Activated CD4-positive, alpha-beta T cell treated with anti-CD3 and anti-CD28 coated beads, Interleukin-2, amount 10 ng/mL, durations not matched to agents 24 days and 14 days (primary cell): ENCODE data around the gene FGGY. TPM values are rescaled to one million over a fixed set of nuclear protein-coding genes. Genes with fewer than 3 reads are reported as not detected.
A peak's percentile ranks its signal among the peaks of the same experiment; 100 is the strongest.

Experiments used
- DNase-seq: peaks from one replicate; pipeline ENCODE4 v3.0.0; 2022
- H3K27ac Mint-ChIP-seq: one replicate; pipeline ENCODE4 v1.8.0; 2022; ENCODE audit warnings: mild to moderate bottlenecking, mixed read lengths
- H3K27me3 Mint-ChIP-seq: one replicate; pipeline ENCODE4 v1.8.0; 2022; ENCODE audit warnings: mixed read lengths
- H3K36me3 Mint-ChIP-seq: one replicate; pipeline ENCODE4 v1.8.0; 2022; ENCODE audit warnings: low read depth, mild to moderate bottlenecking, mixed read lengths
- H3K4me1 Mint-ChIP-seq: one replicate; pipeline ENCODE4 v1.8.0; 2021; ENCODE audit warnings: mixed read lengths
- H3K4me3 Mint-ChIP-seq: one replicate; pipeline ENCODE4 v1.8.0; 2022; ENCODE audit warnings: mild to moderate bottlenecking, moderate library complexity, mixed read lengths
- H3K9me3 Mint-ChIP-seq: one replicate; pipeline ENCODE4 v1.8.0; 2021; ENCODE audit warnings: mixed read lengths
- intact Hi-C: fragments of 100-400 bp; cut with micrococcal nuclease; formaldehyde crosslinking; loops from one replicate; pipeline ENCODE4 v1.15.1; 2023
- total RNA-seq: library from RNA; stranded (reverse); gene quantifications from 2 replicates; pipeline ENCODE4 v1.2.3, GENCODE V29; 2022

FGGY gene
- total RNA-seq, 1 donor from 2014 or later: 8.1 TPM

- H3K27ac Mint-ChIP-seq: peak overlapping the region; percentile 38
- intact Hi-C loops: loop anchor here (1.0 to 10.0 kb wide), 10 partner anchors 45 to 886 kb away; partner anchors contain the start of genes FGGY, JUN and OMA1
- H3K27me3 Mint-ChIP-seq: no peaks in the 10 kb centered on the region
- no peaks in the 10 kb centered on the region for H3K36me3 Mint-ChIP-seq
- peaks cover 9% of the 10 kb centered on the region for H3K9me3 Mint-ChIP-seq
- peaks cover 34% of the 10 kb centered on the region for H3K4me1 Mint-ChIP-seq
- no peak overlapping the region for H3K4me3 Mint-ChIP-seq
- DNase-seq: peak; percentile 53
Observed at GRCh38 chr1:59432531-59433439, 135.9 kb downstream of the FGGY start.

- Mint-ChIP-seq H3K9me3 (peaks cover 9% of the 10 kb centered on the region), H3K27ac (peak overlapping the region; percentile 10), H3K4me1 (peaks cover 38% of the 10 kb centered on the region), H3K27me3 (no peaks in the 10 kb centered on the region), H3K4me3 (no peak overlapping the region), H3K36me3 (no peaks in the 10 kb centered on the region)
- peak; percentile 48 for DNase-seq
- intact Hi-C loops: loop anchor here (2.0 to 10.0 kb wide), 5 partner anchors 139 to 649 kb away; partner anchors contain the start of genes FGGY and JUN
Observed at GRCh38 chr1:59433440-59433813, 136.5 kb downstream of the FGGY start.

DNA sequence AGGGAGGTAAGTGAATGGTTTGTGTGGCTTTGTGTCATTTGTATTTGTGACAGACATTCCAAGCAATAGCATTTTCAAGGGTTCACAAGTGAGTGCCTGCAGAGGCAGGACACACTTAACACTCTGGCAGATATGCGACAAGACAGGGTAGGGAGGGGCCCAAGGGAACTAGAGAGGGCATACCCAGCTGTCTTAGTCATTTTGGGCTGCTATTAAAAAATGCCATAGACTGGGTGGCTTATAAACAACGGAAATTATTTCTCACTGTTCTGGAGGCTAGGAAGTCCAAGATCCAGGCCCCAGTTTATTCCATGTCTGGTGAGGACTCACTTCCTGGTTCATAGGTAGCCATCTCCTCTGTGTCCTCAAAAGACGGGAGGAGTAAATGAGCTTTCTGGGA is 137.4 kb downstream of the FGGY start:
- Mint-ChIP-seq H3K36me3 (no peaks in the 10 kb centered on the region), H3K27me3 (no peaks in the 10 kb centered on the region), H3K4me1 (peaks cover 38% of the 10 kb centered on the region), H3K27ac (no peak overlapping the region), H3K9me3 (peaks cover 9% of the 10 kb centered on the region), H3K4me3 (no peak overlapping the region)
- peak; percentile 47 for DNase-seq
- intact Hi-C loops: loop anchor here (10.0 kb wide), 2 partner anchors 140 to 290 kb away; partner anchors contain the start of gene FGGY

DNA sequence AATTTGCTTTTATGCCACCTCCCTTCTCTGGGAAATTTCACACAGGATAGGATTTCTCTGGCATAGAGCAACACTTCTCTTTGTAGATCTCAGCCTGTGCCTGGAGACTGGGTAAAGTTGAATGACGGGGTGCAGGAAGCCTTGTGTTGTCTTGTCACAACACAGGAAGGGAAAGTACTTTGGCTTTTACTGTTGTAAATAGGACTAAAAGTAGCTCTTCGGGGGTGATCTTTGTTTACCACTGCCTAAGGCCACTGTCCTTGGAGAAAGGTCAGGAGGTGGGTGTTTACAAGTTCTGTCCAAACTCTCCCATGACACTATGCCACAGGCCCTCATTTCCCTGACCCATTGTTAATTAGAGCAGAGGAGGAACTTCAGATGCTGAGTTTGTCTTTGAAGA is 139.7 kb downstream of the FGGY start:
- H3K9me3 Mint-ChIP-seq: peaks cover 3% of the 10 kb centered on the region
- peaks cover 36% of the 10 kb centered on the region for H3K4me1 Mint-ChIP-seq
- intact Hi-C loops: loop anchor here (10.0 kb wide), 2 partner anchors 142 to 292 kb away; partner anchors contain the start of gene FGGY
- DNase-seq: no peak
- no peaks in the 10 kb centered on the region for H3K27me3 Mint-ChIP-seq
- no peak overlapping the region for H3K27ac Mint-ChIP-seq
- no peaks in the 10 kb centered on the region for H3K36me3 Mint-ChIP-seq
- no peak overlapping the region for H3K4me3 Mint-ChIP-seq

- DNase-seq: no peak
- no peak overlapping the region for H3K27ac Mint-ChIP-seq
- H3K4me3 Mint-ChIP-seq: no peak overlapping the region
- H3K4me1 Mint-ChIP-seq: peaks cover 25% of the 10 kb centered on the region
- intact Hi-C loops: loop anchor here (10.0 kb wide), 2 partner anchors 143 to 293 kb away; partner anchors contain the start of gene FGGY
- peaks cover 3% of the 10 kb centered on the region for H3K9me3 Mint-ChIP-seq
- H3K27me3 Mint-ChIP-seq: no peaks in the 10 kb centered on the region
- H3K36me3 Mint-ChIP-seq: no peaks in the 10 kb centered on the region
Observed at GRCh38 chr1:59438058-59438560, 141.2 kb downstream of the FGGY start.

GRCh38 chr1:59442492-59442891 is 145.6 kb downstream of the FGGY start:
- intact Hi-C loops: no loop called here
- peak overlapping the region; percentile 4 for H3K27ac Mint-ChIP-seq

DNA sequence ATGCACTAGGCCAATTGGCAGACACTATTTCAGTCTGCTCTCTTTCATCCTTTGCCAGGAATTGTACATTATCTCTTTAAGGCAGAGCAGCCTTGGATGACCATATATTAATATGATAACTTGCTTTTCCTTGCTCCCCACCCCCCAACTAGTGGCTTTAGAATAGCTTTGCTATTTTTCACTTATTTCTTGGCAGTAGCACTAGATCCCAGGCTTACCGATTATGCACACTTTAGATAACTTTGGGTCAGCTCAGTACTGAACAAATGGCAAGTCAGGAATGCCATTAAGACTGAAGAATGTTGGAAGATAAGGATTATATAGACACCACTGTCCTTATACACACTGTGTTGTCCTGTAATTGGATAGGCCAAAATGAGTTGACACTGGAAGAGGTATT is 146.4 kb downstream of the FGGY start:
- intact Hi-C loops: no loop called here
- peaks cover 6% of the 10 kb centered on the region for H3K4me1 Mint-ChIP-seq
- H3K4me3 Mint-ChIP-seq: no peak overlapping the region
- no peak overlapping the region for H3K27ac Mint-ChIP-seq
- no peaks in the 10 kb centered on the region for H3K36me3 Mint-ChIP-seq
- DNase-seq: no peak
- H3K27me3 Mint-ChIP-seq: no peaks in the 10 kb centered on the region
- H3K9me3 Mint-ChIP-seq: no peaks in the 10 kb centered on the region

More at GRCh38 chr1:59442492-59442891, 145.6 kb downstream of the FGGY start:
- no peaks in the 10 kb centered on the region for H3K9me3 Mint-ChIP-seq
- H3K27me3 Mint-ChIP-seq: no peaks in the 10 kb centered on the region
- peaks cover 9% of the 10 kb centered on the region for H3K4me1 Mint-ChIP-seq
- no peaks in the 10 kb centered on the region for H3K36me3 Mint-ChIP-seq
- H3K4me3 Mint-ChIP-seq: no peak overlapping the region
- DNase-seq: no peak

- Mint-ChIP-seq H3K9me3 (no peaks in the 10 kb centered on the region), H3K4me3 (no peak overlapping the region), H3K27ac (no peak overlapping the region), H3K27me3 (no peaks in the 10 kb centered on the region), H3K4me1 (peaks cover 4% of the 10 kb centered on the region), H3K36me3 (no peaks in the 10 kb centered on the region)
- DNase-seq: no peak
- intact Hi-C loops: no loop called here
Observed at GRCh38 chr1:59444520-59444919, 147.6 kb downstream of the FGGY start.

GRCh38 chr1:59445040-59445439 is 148.1 kb downstream of the FGGY start:
- Mint-ChIP-seq H3K4me3 (no peak overlapping the region), H3K36me3 (no peaks in the 10 kb centered on the region), H3K4me1 (peaks cover 4% of the 10 kb centered on the region), H3K27ac (no peak overlapping the region), H3K9me3 (no peaks in the 10 kb centered on the region), H3K27me3 (no peaks in the 10 kb centered on the region)
- intact Hi-C loops: no loop called here
- DNase-seq: no peak

- no peak for DNase-seq
- Mint-ChIP-seq H3K27me3 (no peaks in the 10 kb centered on the region), H3K27ac (no peak overlapping the region), H3K4me1 (peaks cover 4% of the 10 kb centered on the region), H3K4me3 (no peak overlapping the region), H3K9me3 (no peaks in the 10 kb centered on the region), H3K36me3 (no peaks in the 10 kb centered on the region)
- intact Hi-C loops: no loop called here
Observed at GRCh38 chr1:59446257-59446901, 149.5 kb downstream of the FGGY start.

DNA sequence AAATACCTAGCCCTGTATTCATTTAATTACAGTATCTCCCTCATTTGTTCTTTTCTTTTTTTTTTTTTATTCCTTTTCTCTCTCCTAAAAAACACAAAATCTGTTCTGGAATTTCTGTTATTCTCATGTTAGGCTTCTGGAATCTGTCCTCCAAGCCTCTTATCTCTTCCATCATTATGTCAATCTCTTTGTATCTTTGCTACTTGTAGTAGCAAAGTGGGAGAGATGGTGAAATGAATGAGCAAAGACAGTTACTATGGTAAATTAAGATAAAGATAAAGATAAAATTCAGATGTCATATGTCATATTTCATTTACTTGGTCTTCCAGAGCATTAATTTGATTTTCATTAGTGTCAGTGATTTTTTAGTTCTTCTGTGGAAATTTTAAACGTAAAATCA is 155.1 kb downstream of the FGGY start:
- Mint-ChIP-seq H3K9me3 (peaks cover 6% of the 10 kb centered on the region), H3K4me3 (no peak overlapping the region), H3K36me3 (no peaks in the 10 kb centered on the region), H3K27ac (no peak overlapping the region), H3K27me3 (no peaks in the 10 kb centered on the region), H3K4me1 (no peaks in the 10 kb centered on the region)
- no peak for DNase-seq
- intact Hi-C loops: no loop called here

GRCh38 chr1:59452559-59452958 is 155.7 kb downstream of the FGGY start:
- H3K4me3 Mint-ChIP-seq: no peak overlapping the region
- H3K4me1 Mint-ChIP-seq: no peaks in the 10 kb centered on the region
- peaks cover 6% of the 10 kb centered on the region for H3K9me3 Mint-ChIP-seq
- H3K27me3 Mint-ChIP-seq: no peaks in the 10 kb centered on the region
- intact Hi-C loops: no loop called here
- DNase-seq: no peak
- H3K27ac Mint-ChIP-seq: no peak overlapping the region
- no peaks in the 10 kb centered on the region for H3K36me3 Mint-ChIP-seq

DNA sequence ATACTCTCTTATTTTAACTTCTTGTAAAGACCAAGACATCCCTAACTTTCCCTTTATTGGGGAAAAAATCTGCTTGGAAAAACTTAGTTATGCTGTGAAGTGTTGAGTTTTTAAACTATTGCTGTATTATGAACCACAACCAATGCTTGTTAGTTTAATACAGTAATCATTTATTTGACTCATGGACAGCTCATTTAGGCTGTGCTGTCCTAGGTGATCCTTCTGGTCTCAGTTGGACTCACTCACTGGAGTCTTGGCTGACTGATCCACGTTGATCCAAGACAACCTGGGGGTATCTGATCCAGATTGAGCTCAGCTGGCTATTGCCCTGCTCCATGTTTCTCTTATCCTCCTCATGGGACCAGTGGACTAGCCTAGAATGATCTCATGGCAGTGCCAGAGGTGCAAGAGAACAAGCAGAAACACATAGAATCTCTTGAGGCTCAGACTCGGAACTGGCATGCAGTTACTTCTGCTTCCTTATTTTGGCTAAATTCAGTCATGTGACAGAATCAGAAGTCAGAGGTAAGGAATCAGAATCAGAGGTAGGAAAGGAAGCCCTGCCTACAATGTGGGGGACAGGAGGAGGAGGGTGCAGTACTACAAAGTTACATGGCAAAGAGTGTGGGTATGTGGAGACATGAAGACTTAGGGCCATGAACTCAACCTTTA is 156.5 kb downstream of the FGGY start:
- no peaks in the 10 kb centered on the region for H3K27me3 Mint-ChIP-seq
- H3K4me1 Mint-ChIP-seq: no peaks in the 10 kb centered on the region
- no peak overlapping the region for H3K27ac Mint-ChIP-seq
- intact Hi-C loops: no loop called here
- no peaks in the 10 kb centered on the region for H3K36me3 Mint-ChIP-seq
- H3K4me3 Mint-ChIP-seq: no peak overlapping the region
- peaks cover 6% of the 10 kb centered on the region for H3K9me3 Mint-ChIP-seq
- DNase-seq: no peak
